ENCODE measurements around the gene BRPF1.

DNA sequence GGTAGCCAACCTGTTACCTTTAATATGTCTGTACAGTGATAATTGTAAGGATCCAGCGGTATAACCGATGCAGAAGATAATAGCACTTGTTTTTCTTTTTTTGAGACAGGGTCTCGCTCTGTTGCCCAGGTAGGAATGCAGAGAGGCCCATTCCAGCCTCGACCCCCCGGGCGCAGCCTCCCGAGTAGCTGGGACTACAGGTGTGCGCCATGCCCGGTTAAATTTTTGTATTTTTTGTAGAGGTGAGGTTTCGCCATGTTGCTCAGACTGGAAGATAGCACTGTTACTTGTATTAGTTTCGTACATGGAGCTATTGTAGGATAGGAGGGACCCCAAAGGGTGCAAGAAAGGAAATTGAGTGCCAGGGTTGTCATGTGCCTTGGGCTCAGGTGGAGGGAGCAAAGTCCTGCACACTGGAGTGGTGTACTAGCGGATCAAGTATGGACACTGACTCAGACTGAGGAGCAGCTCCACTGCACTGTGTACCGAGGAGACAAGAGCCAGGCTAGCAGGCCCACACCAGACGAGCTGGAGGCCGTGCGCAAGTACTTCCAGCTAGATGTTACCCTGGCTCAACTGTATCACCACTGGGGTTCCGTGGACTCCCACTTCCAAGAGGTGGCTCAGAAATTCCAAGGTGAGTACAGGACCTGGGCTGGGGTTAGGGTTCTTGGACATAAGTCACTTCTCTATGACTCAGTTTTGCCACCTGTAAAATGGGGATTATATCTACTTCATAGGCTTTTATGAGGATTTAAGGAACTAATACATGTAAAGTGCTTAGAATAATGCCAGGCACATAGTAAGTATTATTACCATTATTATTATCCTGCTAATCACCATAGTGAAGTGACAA, 19.2 kb downstream of the BRPF1 start:
- TF ChIP-seq, protein P1, sequence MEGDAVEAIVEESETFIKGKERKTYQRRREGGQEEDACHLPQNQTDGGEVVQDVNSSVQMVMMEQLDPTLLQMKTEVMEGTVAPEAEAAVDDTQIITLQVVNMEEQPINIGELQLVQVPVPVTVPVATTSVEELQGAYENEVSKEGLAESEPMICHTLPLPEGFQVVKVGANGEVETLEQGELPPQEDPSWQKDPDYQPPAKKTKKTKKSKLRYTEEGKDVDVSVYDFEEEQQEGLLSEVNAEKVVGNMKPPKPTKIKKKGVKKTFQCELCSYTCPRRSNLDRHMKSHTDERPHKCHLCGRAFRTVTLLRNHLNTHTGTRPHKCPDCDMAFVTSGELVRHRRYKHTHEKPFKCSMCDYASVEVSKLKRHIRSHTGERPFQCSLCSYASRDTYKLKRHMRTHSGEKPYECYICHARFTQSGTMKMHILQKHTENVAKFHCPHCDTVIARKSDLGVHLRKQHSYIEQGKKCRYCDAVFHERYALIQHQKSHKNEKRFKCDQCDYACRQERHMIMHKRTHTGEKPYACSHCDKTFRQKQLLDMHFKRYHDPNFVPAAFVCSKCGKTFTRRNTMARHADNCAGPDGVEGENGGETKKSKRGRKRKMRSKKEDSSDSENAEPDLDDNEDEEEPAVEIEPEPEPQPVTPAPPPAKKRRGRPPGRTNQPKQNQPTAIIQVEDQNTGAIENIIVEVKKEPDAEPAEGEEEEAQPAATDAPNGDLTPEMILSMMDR (IDR thresholded peaks at IDR 0.05) = no peak
- TF ChIP-seq EZH2 (IDR thresholded peaks at IDR 0.05) (no peak), EZH2phosphoT487 (IDR thresholded peaks at IDR 0.05) (no peak)
